GM21737 (cell line): ENCODE results near the gene CTDNEP1.
A peak's percentile ranks its signal among the peaks of the same experiment; 100 is the strongest.
"Not testable (repeated sequence)": the region's sequence is repeated elsewhere in the genome, so short reads cannot be mapped to it uniquely, and the experiment has no call there.

Source experiments
- ATAC-seq: cut with Tn5 transposase; IDR thresholded peaks from one replicate; pipeline ENCODE4 v1.9.1; 2021; ENCODE audit warnings: mild to moderate bottlenecking, moderate library complexity; ENCODE audit not compliant: unreplicated experiment

The CTDNEP1 gene

GRCh38 chr17:7249214-7249613 is 2.3 kb downstream of the CTDNEP1 start:
- no peak for ATAC-seq

DNA sequence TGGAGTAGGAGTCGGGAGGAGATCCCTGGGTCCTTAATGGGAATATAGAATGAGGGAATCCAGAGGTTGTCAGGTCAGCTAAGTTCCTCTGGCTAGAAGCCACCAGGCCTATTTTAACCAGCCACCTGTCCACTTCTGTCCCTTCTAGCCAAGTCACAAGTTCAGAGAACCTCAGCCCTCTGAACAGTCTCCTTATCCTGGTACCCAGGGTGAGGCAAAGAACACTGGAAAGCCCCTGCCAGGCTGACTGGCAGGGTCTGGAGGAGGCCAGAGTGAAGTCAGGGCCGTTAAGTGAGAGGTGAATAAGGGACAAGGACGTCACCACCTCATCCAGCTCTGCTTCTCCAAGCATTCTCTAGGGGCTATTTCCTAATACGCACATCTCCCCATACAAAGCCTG is 2.7 kb downstream of the CTDNEP1 start:
- no peak for ATAC-seq

- no peak for ATAC-seq
Observed at GRCh38 chr17:7246779-7247178, 4.8 kb downstream of the CTDNEP1 start.

DNA sequence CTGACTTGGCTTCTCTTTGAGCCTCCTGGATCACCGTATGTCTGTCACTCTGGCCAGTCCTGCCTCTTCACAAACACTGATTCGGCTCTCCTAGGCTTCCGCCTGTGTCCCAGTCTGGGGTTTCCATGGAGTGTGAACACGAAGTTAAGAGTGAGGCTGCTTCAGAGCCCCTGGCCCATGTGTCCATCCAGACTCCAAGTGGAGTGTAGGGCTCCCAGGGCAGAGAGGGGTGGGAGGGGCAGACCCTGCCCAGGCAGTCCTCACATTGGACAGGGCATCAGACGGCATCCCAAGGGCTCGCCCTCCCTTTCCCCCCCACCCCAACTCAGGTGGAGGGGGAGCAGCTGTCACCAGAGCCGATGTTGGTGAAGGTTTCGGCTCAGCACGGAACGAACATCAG is 7.7 kb downstream of the CTDNEP1 start:
- not testable (repeated sequence) for ATAC-seq

DNA sequence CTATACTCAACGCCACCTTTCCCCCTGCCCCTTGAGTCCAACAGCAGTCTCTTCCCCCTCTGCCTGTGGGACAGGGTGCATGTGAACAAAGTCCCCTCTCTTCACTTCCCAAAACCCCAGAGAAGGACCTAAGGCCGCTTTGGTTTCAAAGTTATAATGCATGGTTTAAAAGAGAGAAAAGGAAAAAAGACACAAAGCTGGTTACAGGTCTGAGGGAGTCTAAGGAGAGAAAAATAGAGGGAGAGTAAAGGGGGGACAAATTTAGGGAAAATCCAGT is 8.1 kb downstream of the CTDNEP1 start:
- ATAC-seq, result no peak

DNA sequence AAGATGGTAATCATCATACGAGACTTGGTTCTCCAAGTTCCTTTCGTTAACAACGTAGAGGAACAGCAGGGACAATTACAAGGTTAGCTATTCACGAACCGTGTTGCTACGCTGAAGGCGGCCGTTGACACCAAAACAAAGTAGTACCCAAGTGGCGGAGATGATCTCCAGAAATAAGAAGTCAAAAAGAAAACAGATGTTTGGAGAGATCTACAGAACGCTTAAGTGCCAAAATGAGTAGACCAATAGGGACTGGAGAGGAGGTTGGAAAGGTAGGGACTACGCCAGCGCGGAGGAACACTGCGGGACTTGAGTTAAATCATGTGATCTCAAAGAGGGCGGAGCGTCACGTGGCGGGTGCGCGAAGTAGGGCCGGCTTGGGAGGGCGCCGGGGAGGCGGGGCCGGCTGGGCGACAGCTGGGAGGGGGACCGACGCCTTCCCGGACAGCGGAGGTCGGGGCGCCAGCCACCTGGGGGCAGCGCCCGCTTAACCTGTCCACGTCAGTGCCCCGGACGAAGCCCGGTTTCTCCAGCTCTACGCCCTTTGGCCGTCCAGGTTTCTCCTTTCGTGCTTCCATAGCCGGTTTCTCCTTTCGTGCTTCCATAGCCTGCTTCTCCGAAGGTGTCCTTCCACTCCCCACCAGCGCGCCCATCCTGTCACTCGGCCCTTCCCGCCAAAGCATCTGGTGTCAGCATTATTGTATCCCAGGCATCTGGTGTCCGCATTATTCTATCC is 8.6 kb downstream of the CTDNEP1 start:
- peak; percentile 35 for ATAC-seq

DNA sequence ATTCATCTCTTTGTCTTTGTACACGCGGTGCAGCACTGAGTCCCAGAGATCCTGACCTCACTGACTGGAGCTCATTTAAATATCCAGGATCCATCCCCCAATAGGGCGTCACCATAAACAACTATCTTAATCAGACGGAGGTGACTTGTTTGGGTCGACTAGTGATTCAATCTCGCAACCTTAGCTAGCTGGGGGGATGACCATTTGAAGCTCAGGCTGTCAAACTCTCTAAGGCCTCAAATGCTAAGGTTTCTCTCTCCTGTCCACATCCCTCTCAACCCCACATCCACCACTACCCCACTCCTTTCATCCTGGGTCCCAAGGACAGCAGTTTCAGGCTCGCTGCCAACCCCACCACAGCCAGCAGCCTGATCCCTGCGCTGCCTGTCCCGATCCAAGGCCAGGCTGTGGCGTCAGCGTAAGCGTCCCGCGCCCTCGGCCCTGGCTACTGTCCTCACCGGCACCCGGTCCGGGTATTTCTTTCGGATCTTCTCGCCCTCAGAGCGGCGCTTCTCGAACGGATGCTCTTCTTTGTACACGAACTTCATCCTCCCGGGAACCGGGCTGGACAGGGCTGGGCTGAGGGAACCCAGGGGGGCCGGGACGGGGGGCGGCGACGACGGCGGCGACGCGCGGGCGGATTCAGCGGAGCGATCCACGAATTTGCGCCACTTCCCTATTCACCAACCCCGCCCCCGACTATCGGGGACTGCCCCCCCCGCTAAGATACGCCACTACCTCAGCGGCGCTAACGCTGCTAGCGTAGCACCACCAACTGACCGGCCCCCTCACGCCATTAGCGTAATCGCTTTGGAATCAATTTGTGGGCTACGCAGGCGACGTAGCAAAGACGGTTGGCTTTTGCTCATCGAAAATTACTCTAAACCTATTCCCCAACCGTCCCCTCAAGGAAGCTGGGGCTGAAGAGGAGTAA is 9.5 kb downstream of the CTDNEP1 start, which contains the start of gene GABARAP:
GABARAP (minus strand) TSS at position 667 of the 934 bp plus-strand sequence; CDS start at position 548, 119 bp downstream.
- peak; percentile 25 for ATAC-seq

- ATAC-seq, result no peak
Observed at GRCh38 chr17:7241090-7241733, 10.3 kb downstream of the CTDNEP1 start.

DNA sequence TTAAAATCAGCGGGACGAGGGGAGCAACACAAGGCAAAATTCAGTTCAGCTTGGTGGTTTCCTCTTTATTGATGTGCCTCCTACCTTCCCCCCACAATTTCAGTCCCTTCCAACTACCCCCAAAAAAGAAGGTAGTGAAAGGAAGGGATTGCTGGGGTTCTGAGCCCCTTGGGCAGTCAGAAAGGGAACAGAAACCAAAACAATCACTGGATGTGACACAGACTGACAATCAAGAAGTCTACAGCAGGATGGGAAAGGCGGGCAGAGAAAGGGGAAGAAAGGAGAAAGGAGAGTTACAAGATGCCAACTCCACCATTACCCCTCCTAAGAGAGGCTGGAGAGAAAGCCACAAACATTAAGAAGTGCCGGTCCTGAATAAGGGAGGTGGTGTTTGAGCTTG is 11.2 kb downstream of the CTDNEP1 start:
- ATAC-seq, result no peak

DNA sequence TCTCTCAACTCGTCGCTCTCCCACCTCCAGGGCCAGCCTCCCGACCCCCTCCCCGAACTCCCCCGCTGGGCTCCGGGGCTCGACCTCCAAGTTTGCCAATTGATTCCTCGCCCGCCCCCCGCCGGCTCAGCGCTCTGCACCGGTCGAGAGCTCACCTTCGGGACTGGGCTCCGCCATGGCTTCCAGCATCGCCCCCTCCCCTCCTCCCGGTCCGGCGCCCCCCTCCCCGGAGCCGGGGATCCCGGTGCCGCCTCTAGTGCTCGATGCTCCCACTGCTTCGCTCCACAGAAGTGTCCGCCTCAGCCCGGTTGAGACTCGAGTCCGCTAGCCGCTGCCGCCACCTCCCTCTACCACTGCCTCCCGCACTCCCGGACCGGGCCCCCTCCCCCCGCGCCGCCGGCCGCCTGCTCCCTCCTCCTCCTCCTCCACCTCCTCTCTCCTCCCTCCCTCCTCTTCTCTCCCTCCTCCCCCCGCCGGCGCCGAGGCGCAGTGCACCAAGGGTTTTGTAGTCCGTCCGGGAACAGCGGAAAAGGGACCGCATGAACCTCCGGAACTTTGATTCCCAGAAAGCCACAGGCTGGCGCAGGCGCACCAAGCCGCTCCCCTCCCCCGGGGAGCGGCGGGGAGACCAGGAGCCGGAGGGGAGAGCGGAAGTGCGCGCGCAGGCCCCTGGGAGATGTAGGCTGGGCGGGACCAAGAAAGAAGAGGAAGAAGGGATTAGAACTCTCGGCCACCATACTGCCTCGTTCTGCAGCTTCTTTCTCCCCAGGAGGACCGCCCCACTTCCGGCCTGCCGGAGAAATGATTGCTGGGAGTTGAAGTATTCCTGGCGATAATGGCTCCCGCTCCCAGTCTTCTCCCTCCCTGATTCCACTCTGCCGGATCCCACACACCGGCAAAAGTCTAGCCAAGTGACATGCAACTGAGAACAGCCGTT is 12.2 kb downstream of the CTDNEP1 start, which contains the start of gene PHF23:
PHF23 (minus strand) TSS at position 367 of the 937 bp plus-strand sequence; CDS start at position 189, 178 bp downstream.
- ATAC-seq, result peak; percentile 35

GRCh38 chr17:7238420-7239090 is 13.0 kb downstream of the CTDNEP1 start:
- ATAC-seq, result no peak

- ATAC-seq, result peak; percentile 17
Observed at GRCh38 chr17:7237761-7238419, 13.6 kb downstream of the CTDNEP1 start.

DNA sequence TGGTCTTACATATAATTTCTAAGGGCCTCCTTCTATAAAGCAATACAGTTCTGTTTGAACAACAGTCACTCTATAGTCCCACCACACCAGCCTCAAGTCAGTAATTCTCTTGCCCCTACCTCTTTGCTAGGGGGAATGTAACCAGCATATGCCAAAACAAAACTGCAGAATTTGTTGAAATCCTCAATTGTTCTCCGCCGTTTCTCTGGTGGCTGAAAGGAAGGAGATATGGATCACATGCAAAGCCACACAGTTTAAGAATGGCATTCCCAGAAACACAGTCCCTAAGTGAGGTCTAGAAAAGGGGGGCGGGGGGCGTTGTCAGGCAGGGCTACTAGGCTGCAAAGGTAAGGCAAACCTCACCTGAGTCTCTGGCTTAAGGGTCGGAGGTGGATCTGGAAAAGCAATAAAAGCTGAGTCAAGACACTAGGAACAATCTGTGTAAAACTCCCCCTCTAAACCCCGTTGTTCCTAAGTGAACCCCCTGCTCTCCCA is 14.2 kb downstream of the CTDNEP1 start:
- ATAC-seq, result no peak

DNA sequence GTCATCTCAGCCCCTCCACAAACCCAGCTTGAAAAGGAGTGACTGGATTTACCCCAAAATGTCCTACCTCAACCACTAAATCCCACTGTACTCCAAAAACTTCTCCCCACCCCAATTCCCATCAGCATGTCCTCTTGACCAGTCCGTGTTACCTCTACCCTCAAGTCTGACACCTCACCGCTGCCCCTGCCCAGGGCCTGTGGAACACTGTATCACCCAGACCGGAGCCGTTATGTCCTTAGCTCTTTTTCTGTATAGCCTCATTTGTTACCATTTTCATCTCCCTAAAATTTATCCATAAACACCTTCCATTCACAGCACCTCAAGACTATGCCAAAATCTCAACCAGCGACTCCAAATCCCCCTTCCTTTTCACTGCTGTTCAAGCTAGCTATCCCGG is 14.7 kb downstream of the CTDNEP1 start:
- ATAC-seq, result no peak

DNA sequence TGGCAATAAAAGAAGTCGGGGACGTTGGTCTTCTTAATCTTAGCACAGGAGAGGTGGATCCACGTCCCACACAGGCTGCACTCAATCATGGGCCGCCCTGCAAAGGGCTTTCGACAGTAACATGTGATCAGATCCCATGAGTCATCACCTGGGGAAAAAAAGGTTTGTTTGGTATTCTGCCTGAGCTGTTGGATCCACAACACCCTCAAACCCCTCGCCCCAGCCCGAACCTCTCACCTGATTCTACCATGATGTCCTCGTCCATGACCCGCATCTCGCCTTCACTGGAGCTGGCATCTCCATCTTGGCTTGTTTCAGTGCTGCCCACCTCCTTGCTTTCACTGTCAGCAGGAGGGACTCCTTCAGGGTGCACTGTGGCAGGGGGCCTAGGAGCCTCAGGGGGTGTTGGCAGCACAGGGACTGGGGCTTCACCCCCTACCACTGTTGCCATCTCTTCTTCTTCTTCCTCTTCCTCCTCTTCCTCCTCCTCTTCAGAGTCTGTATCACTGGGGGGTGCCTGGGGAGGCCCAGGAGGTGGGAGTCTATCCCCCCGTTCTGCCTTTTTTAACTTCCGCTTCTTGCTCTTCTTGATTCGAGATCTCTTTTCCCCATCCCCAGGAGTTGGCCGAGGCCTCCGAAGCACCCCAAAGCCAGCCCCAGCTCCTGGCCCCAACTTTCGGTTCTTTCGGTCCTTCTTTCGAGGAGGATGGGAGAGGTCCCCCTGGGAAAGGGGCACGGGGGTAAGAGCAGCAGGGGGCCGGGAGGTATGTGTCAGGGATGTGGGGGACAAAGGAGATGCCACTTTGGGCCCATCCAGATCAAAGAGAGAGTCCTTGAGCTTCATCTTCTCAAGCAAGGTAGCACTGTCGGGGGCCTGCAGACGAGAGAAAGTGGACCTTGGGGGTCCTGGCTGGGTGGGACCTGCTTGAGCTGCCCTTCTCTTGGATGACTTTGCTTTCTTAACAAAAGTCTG is 15.6 kb downstream of the CTDNEP1 start:
- no peak for ATAC-seq

DNA sequence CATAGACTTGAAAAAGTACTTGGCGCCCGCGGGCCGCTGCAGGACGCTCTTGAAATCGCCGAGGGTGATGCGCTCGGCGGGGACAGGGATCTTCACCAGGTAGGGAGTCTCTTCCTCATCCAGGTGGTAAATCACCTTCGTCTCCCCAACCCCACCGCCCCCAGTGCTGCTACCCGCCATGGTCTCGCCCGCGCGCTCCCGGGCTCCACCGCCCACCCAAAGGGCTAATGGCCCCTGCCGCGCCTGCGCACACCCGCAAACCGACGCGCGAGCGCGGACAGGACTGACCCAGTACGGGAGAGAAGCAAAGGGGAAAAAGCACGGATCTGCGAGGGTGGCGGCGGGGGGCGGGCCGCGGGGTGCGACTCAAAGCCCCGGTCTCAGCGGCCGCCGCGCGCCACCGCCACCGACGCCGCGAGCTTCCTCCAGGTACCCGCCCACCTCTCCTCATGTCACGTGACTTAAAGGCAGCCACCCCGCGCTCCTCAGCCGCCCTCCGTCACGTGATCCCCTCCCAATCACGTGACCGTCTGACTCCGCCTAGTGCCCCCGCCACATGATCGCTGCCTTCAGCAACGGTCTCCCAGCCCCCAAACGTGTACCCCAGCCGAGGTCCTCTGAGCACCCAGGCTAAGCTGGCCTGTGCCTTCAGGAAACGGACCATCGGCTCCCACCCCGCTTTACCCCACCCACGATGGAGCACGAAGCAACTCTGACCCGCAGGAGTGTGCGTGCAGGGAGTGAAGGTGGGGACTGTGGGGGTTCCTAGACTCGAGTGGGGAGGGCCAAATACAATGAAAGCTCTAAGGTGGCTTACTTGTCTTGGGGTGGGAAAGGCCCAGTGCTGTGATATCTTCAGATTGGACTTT is 17.2 kb downstream of the CTDNEP1 start, which contains the start of gene DVL2:
DVL2 (minus strand) TSS at position 435 of the 869 bp plus-strand sequence; CDS start at position 180, 255 bp downstream.
- peak; percentile 50 for ATAC-seq

DNA sequence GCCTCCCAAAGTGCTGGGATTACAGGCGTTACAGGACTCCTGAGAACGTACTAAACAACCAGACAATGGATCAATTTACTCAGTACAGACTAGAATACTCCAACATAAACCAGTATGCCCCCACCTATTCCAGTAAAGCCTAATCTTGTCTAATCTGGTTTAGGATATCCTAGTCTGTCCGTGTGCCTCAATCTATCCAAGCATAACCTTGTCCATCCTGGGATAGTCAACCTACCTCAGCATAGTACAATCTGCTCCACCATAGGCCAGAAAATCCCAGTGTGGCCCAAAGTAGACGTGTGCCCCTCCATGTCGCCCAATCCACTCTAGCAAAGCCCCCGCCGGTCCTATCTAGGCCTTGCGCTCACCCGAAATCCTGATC is 17.8 kb downstream of the CTDNEP1 start:
- no peak for ATAC-seq
